BLaER1 (cell line): ENCODE results near the gene KRT74.

Experiments
- H3K27ac ChIP-seq: shearing (Covaris generic); formaldehyde crosslinking; 2 replicates; pipeline ENCODE4 v1.8.1; 2022
- H3K27me3 ChIP-seq: shearing (Covaris generic); formaldehyde crosslinking; 2 replicates; pipeline ENCODE4 v1.8.1; 2022
- H3K36me3 ChIP-seq: shearing (Covaris generic); formaldehyde crosslinking; 2 replicates; pipeline ENCODE4 v1.8.1; 2022
- H3K4me1 ChIP-seq: shearing (Covaris generic); formaldehyde crosslinking; 2 replicates; pipeline ENCODE4 v1.8.1; 2022
- H3K4me2 ChIP-seq: shearing (Covaris generic); formaldehyde crosslinking; 2 replicates; pipeline ENCODE4 v1.8.1; 2022
- H3K4me3 ChIP-seq: shearing (Covaris generic); formaldehyde crosslinking; 2 replicates; pipeline ENCODE4 v1.8.1; 2022
- H3K9ac ChIP-seq: shearing (Covaris generic); formaldehyde crosslinking; 2 replicates; pipeline ENCODE4 v1.8.1; 2022
- H3K9me3 ChIP-seq: shearing (Covaris generic); formaldehyde crosslinking; 2 replicates; pipeline ENCODE4 v1.8.1; 2022
- H4K20me1 ChIP-seq: shearing (Covaris generic); formaldehyde crosslinking; 2 replicates; pipeline ENCODE4 v1.8.1; 2022
- Cebpa-rat ChIP-seq: shearing (Covaris generic); IDR thresholded peaks from 2 replicates; pipeline ENCODE4 v1.8.1; 2022

Gene KRT74

GRCh38 chr12:52613384-52614030, 39.9 kb upstream of the KRT74 start:
- Histone ChIP-seq H4K20me1 (no peaks in the 10 kb centered on the region), H3K4me1 (peaks cover 44% of the 10 kb centered on the region), H3K27ac (0 out of 2 replicates have a peak overlapping the region, but pooled peaks have one; percentile 3), H3K36me3 (no peaks in the 10 kb centered on the region), H3K9ac (no peak overlapping the region), H3K27me3 (no peaks in the 10 kb centered on the region), H3K4me3 (no peak overlapping the region), H3K4me2 (peak overlapping the region; percentile 81), H3K9me3 (no peaks in the 10 kb centered on the region)
- no peak for TF ChIP-seq Cebpa-rat

- H3K9me3 ChIP-seq: no peaks in the 10 kb centered on the region
- H3K9ac ChIP-seq: no peak overlapping the region
- H3K27me3 ChIP-seq: no peaks in the 10 kb centered on the region
- peak overlapping the region; percentile 81 for H3K4me2 ChIP-seq
- H3K36me3 ChIP-seq: no peaks in the 10 kb centered on the region
- no peak overlapping the region for H3K27ac ChIP-seq
- TF ChIP-seq Cebpa-rat: no peak
- H4K20me1 ChIP-seq: no peaks in the 10 kb centered on the region
- H3K4me1 ChIP-seq: peaks cover 44% of the 10 kb centered on the region
- H3K4me3 ChIP-seq: no peak overlapping the region
Observed at GRCh38 chr12:52612431-52613383, 39.1 kb upstream of the KRT74 start.

- no peak overlapping the region for H3K4me2 ChIP-seq
- no peak for TF ChIP-seq Cebpa-rat
- H3K27ac ChIP-seq: no peak overlapping the region
- no peak overlapping the region for H3K4me3 ChIP-seq
- no peaks in the 10 kb centered on the region for H4K20me1 ChIP-seq
- no peaks in the 10 kb centered on the region for H3K27me3 ChIP-seq
- peaks cover 38% of the 10 kb centered on the region for H3K4me1 ChIP-seq
- H3K9ac ChIP-seq: no peak overlapping the region
- no peaks in the 10 kb centered on the region for H3K9me3 ChIP-seq
- no peaks in the 10 kb centered on the region for H3K36me3 ChIP-seq
Observed at GRCh38 chr12:52611080-52611468, 37.4 kb upstream of the KRT74 start.

- Histone ChIP-seq H4K20me1 (no peaks in the 10 kb centered on the region), H3K36me3 (no peaks in the 10 kb centered on the region), H3K27me3 (no peaks in the 10 kb centered on the region), H3K9me3 (no peaks in the 10 kb centered on the region), H3K27ac (no peak overlapping the region), H3K4me2 (no peak overlapping the region), H3K4me3 (no peak overlapping the region), H3K9ac (no peak overlapping the region), H3K4me1 (peaks cover 17% of the 10 kb centered on the region)
- no peak for TF ChIP-seq Cebpa-rat
Observed at GRCh38 chr12:52608826-52609630, 35.4 kb upstream of the KRT74 start.

- Histone ChIP-seq H3K27me3 (no peaks in the 10 kb centered on the region), H3K4me2 (no peak overlapping the region), H3K27ac (no peak overlapping the region), H3K4me1 (peaks cover 9% of the 10 kb centered on the region), H3K9me3 (no peaks in the 10 kb centered on the region), H3K4me3 (no peak overlapping the region), H3K36me3 (no peaks in the 10 kb centered on the region), H4K20me1 (no peaks in the 10 kb centered on the region), H3K9ac (no peak overlapping the region)
- TF ChIP-seq Cebpa-rat: no peak
Observed at GRCh38 chr12:52608161-52608560, 34.5 kb upstream of the KRT74 start.

GRCh38 chr12:52607314-52607713, 33.7 kb upstream of the KRT74 start:
- Histone ChIP-seq H3K4me1 (0 out of 2 replicates have a peak, but pooled peaks cover under 1% of the 10 kb centered on the region), H3K27me3 (no peaks in the 10 kb centered on the region), H3K9me3 (no peaks in the 10 kb centered on the region), H3K4me2 (no peak overlapping the region), H3K4me3 (no peak overlapping the region), H3K27ac (no peak overlapping the region), H3K9ac (no peak overlapping the region), H3K36me3 (no peaks in the 10 kb centered on the region), H4K20me1 (no peaks in the 10 kb centered on the region)
- no peak for TF ChIP-seq Cebpa-rat

GRCh38 chr12:52606581-52607218, 33.1 kb upstream of the KRT74 start:
- Histone ChIP-seq H4K20me1 (no peaks in the 10 kb centered on the region), H3K36me3 (no peaks in the 10 kb centered on the region), H3K27me3 (no peaks in the 10 kb centered on the region), H3K9ac (no peak overlapping the region), H3K9me3 (no peaks in the 10 kb centered on the region), H3K27ac (no peak overlapping the region), H3K4me3 (no peak overlapping the region), H3K4me1 (no peaks in the 10 kb centered on the region), H3K4me2 (no peak overlapping the region)
- TF ChIP-seq Cebpa-rat: no peak

- Histone ChIP-seq H4K20me1 (no peaks in the 10 kb centered on the region), H3K27ac (no peak overlapping the region), H3K27me3 (no peaks in the 10 kb centered on the region), H3K9me3 (peaks cover 2% of the 10 kb centered on the region), H3K36me3 (no peaks in the 10 kb centered on the region), H3K4me2 (no peak overlapping the region), H3K4me1 (no peaks in the 10 kb centered on the region), H3K4me3 (no peak overlapping the region), H3K9ac (no peak overlapping the region)
- TF ChIP-seq Cebpa-rat: no peak
Observed at GRCh38 chr12:52606096-52606495, 32.5 kb upstream of the KRT74 start.

- H3K27ac ChIP-seq: no peak overlapping the region
- no peaks in the 10 kb centered on the region for H3K36me3 ChIP-seq
- H3K9ac ChIP-seq: no peak overlapping the region
- no peaks in the 10 kb centered on the region for H3K4me1 ChIP-seq
- no peak overlapping the region for H3K4me2 ChIP-seq
- H3K4me3 ChIP-seq: no peak overlapping the region
- peaks cover 7% of the 10 kb centered on the region for H3K9me3 ChIP-seq
- no peaks in the 10 kb centered on the region for H3K27me3 ChIP-seq
- no peak for TF ChIP-seq Cebpa-rat
- no peaks in the 10 kb centered on the region for H4K20me1 ChIP-seq
Observed at GRCh38 chr12:52605542-52605941, 31.9 kb upstream of the KRT74 start.
